Caco-2 (cell line): ENCODE data around the gene KLHL35. TPM values are rescaled to one million over a fixed set of nuclear protein-coding genes. Genes with fewer than 3 reads are reported as not detected.

Experiments used
- BruUV-seq: library from RNA; stranded (reverse); fragments of 400-500 nt; replicated peaks from 2 replicates; lab custom pipeline; 2021; lab: Mats Ljungman, UMichigan
- CTCF ChIA-PET: fragments of 300-600 bp; sonication (Branson Sonifier 250); formaldehyde crosslinking; loops from one replicate; lab custom pipeline; 2022; ENCODE audit warnings: antibody characterized with exemption; lab: Charles Lee
- POLR2A ChIA-PET: fragments of 300-600 bp; sonication (Branson Sonifier 250); formaldehyde crosslinking; loops from one replicate; lab custom pipeline; 2022; ENCODE audit warnings: antibody characterized with exemption; lab: Charles Lee
- DNase-seq, 2 experiments: peaks; one replicate each; pipeline versions ENCODE4 v3.0.0 to v3.0.0-alpha.2; 2020 to 2022
- H3K27me3 ChIP-seq: replicated peaks from 2 replicates; pipeline ENCODE4 v1.6.0; 2011; ENCODE audit warnings: low read length; ENCODE audit not compliant: control insufficient read depth, insufficient read depth
- H3K36me3 ChIP-seq: 2 replicates; pipeline ENCODE4 v1.5.1; 2011; ENCODE audit warnings: low read length; ENCODE audit not compliant: control insufficient read depth, insufficient read depth
- H3K4me1 ChIP-seq: fragments of 250-450 bp; sonication (Bioruptor Pico); 2 replicates; pipeline ENCODE4 v1.5.1; 2020; ENCODE audit warnings: mild to moderate bottlenecking
- H3K4me3 ChIP-seq: 2 replicates; pipeline ENCODE4 v1.5.1; 2011; ENCODE audit warnings: low read depth, mild to moderate bottlenecking, control low read depth, low read length
- H3K9me3 ChIP-seq: fragments of 250-450 bp; sonication (Bioruptor Pico); 2 replicates; pipeline ENCODE4 v1.5.1; 2020; ENCODE audit warnings: mild to moderate bottlenecking, moderate library complexity
- H3K27ac Mint-ChIP-seq: one replicate; pipeline ENCODE4 v1.8.0; 2022; ENCODE audit warnings: mixed read lengths; ENCODE audit not compliant: unreplicated experiment
- H3K27me3 Mint-ChIP-seq: one replicate; pipeline ENCODE4 v1.8.0; 2022; ENCODE audit warnings: mixed read lengths; ENCODE audit not compliant: insufficient read depth, unreplicated experiment
- H3K36me3 Mint-ChIP-seq: one replicate; pipeline ENCODE4 v1.8.0; 2022; ENCODE audit warnings: mild to moderate bottlenecking, mixed read lengths; ENCODE audit not compliant: insufficient read depth, unreplicated experiment
- H3K4me1 Mint-ChIP-seq: one replicate; pipeline ENCODE4 v1.8.0; 2022; ENCODE audit warnings: low read depth, mixed read lengths; ENCODE audit not compliant: unreplicated experiment
- H3K4me3 Mint-ChIP-seq: one replicate; pipeline ENCODE4 v1.8.0; 2022; ENCODE audit warnings: mild to moderate bottlenecking, moderate library complexity, mixed read lengths; ENCODE audit not compliant: unreplicated experiment
- H3K9me3 Mint-ChIP-seq: one replicate; pipeline ENCODE4 v1.8.0; 2022; ENCODE audit warnings: mixed read lengths; ENCODE audit not compliant: unreplicated experiment
- CTCF ChIP-seq, 2 experiments: fragments of 200-600 bp in 1 of 2; IDR thresholded peaks; 1 replicate in 1 of 2; 2 replicates in 1 of 2; pipeline versions ENCODE4 v1.5.1 to v1.8.0; 2011 to 2022; ENCODE audit warnings: antibody characterized with exemption in 1 of 2, control low read depth in 1 of 2, inconsistent platforms in 1 of 2, low read depth in 1 of 2, low read length in 1 of 2, mild to moderate bottlenecking in 1 of 2, moderate library complexity in 1 of 2; ENCODE audit not compliant: insufficient read depth in 1 of 2, severe bottlenecking in 1 of 2, unreplicated experiment in 1 of 2
- intact Hi-C: fragments of 100-400 bp; cut with micrococcal nuclease; formaldehyde crosslinking; loops from one replicate; pipeline ENCODE4 v1.10.0; 2022; ENCODE audit not compliant: unreplicated experiment
- total RNA-seq: library from RNA; stranded (reverse); gene quantifications from 2 replicates; pipeline ENCODE4 v1.2.3, GENCODE V29; 2022

Gene KLHL35
- total RNA-seq, 1 experiment from 2014 or later: 51.4 TPM

- no peaks in the 10 kb centered on the region for H3K27me3 Mint-ChIP-seq
- POLR2A ChIA-PET: no interaction called here
- no peak for DNase-seq
- H3K4me3 Mint-ChIP-seq: no peak overlapping the region
- no peaks in the 10 kb centered on the region for H3K9me3 Mint-ChIP-seq
- intact Hi-C loops: no loop called here
- BruUV-seq: no TSS peak
- peak overlapping the region; percentile 27 for H3K27ac Mint-ChIP-seq
- CTCF ChIA-PET: interaction anchor here (0.6 kb wide), 1 partner anchor 15 kb away, joined by 3 read pairs; no protein-coding TSS in a partner anchor
- H3K36me3 ChIP-seq: peaks cover 31% of the 10 kb centered on the region
- H3K4me1 ChIP-seq: peaks cover 32% of the 10 kb centered on the region
- peaks cover 47% of the 10 kb centered on the region for H3K4me1 Mint-ChIP-seq
- H3K27me3 ChIP-seq: no peaks in the 10 kb centered on the region
- no peak overlapping the region for H3K4me3 ChIP-seq
- H3K36me3 Mint-ChIP-seq: peaks cover 100% of the 10 kb centered on the region
- TF ChIP-seq CTCF (IDR thresholded peaks at IDR 0.05; ENCODE audit: insufficient read depth in 1 of 2, low read depth in 1 of 2, low read length in 1 of 2, severe bottlenecking in 1 of 2, unreplicated experiment in 1 of 2): no peak
- H3K9me3 ChIP-seq: no peaks in the 10 kb centered on the region
Measured at GRCh38 chr11:75403983-75404658, 28.9 kb downstream of the KLHL35 start.

- Mint-ChIP-seq H3K4me3 (peak overlapping the region; percentile 99), H3K36me3 (peaks cover 93% of the 10 kb centered on the region), H3K27ac (peak overlapping the region; percentile 100), H3K4me1 (peaks cover 48% of the 10 kb centered on the region), H3K27me3 (no peaks in the 10 kb centered on the region), H3K9me3 (no peaks in the 10 kb centered on the region)
- POLR2A ChIA-PET: interaction anchor here (0.6 kb wide), 1 partner anchor 36 kb away, joined by 7 read pairs; no protein-coding TSS in a partner anchor
- intact Hi-C loops: no loop called here
- peaks cover 35% of the 10 kb centered on the region for H3K4me1 ChIP-seq
- no peak for TF ChIP-seq CTCF (IDR thresholded peaks at IDR 0.05; ENCODE audit: insufficient read depth in 1 of 2, low read depth in 1 of 2, low read length in 1 of 2, severe bottlenecking in 1 of 2, unreplicated experiment in 1 of 2)
- no peaks in the 10 kb centered on the region for H3K9me3 ChIP-seq
- BruUV-seq: no TSS peak
- H3K4me3 ChIP-seq: no peak overlapping the region
- DNase-seq: no peak
- CTCF ChIA-PET: interaction anchor here (1.3 kb wide), 1 partner anchor 28 kb away, joined by 4 read pairs; no protein-coding TSS in a partner anchor
- no peaks in the 10 kb centered on the region for H3K27me3 ChIP-seq
- H3K36me3 ChIP-seq: peaks cover 26% of the 10 kb centered on the region
Measured at GRCh38 chr11:75403037-75403436, 30.0 kb downstream of the KLHL35 start.

GRCh38 chr11:75402002-75402773, 30.8 kb downstream of the KLHL35 start:
- H3K4me1 Mint-ChIP-seq: peaks cover 43% of the 10 kb centered on the region
- no peaks in the 10 kb centered on the region for H3K9me3 ChIP-seq
- intact Hi-C loops: no loop called here
- POLR2A ChIA-PET: no interaction called here
- no peaks in the 10 kb centered on the region for H3K9me3 Mint-ChIP-seq
- peak overlapping the region; percentile 99 for H3K4me3 Mint-ChIP-seq
- no peaks in the 10 kb centered on the region for H3K27me3 Mint-ChIP-seq
- peak overlapping the region; percentile 100 for H3K27ac Mint-ChIP-seq
- no peak overlapping the region for H3K4me3 ChIP-seq
- TF ChIP-seq CTCF (IDR thresholded peaks at IDR 0.05; ENCODE audit: insufficient read depth in 1 of 2, low read depth in 1 of 2, low read length in 1 of 2, severe bottlenecking in 1 of 2, unreplicated experiment in 1 of 2): no peak
- H3K27me3 ChIP-seq: no peaks in the 10 kb centered on the region
- CTCF ChIA-PET: interaction anchor here (0.8 to 1.3 kb wide), 2 partner anchors 14 to 29 kb away, joined by 4 to 5 read pairs; no protein-coding TSS in a partner anchor
- peaks cover 84% of the 10 kb centered on the region for H3K36me3 Mint-ChIP-seq
- DNase-seq: no peak
- H3K4me1 ChIP-seq: peaks cover 35% of the 10 kb centered on the region
- no TSS peak for BruUV-seq
- peaks cover 26% of the 10 kb centered on the region for H3K36me3 ChIP-seq
